PC-9 (cell line): ENCODE measurements around the gene RAMP2.

Experiments used
- CTCF ChIP-seq: fragments of 200-600 bp; sonication (generic); conservative IDR thresholded peaks from 2 replicates; pipeline ENCODE4 v1.6.1; 2017; ENCODE audit warnings: mixed run types, antibody characterized with exemption, mild to moderate bottlenecking, moderate library complexity
- EZH2 ChIP-seq: fragments of 200-600 bp; sonication (generic); IDR thresholded peaks from 2 replicates; pipeline ENCODE4 v1.8.0; 2017; ENCODE audit warnings: antibody characterized with exemption, low read depth

GRCh38 chr17:42748908-42749798, 11.9 kb upstream of the RAMP2 start:
- TF ChIP-seq CTCF (no peak), EZH2 (no peak)
